H1 (cell line): ENCODE results near the gene PRR22. TPM values are rescaled to one million over a fixed set of nuclear protein-coding genes. Genes with fewer than 3 reads are reported as not detected.

ENCODE experiments used
- ASH2L ChIP-seq: fragments of 200-600, 300-600 bp; sonication (generic); IDR thresholded peaks from one replicate; pipeline ENCODE4 v1.7.1; 2017; ENCODE audit warnings: low read length
- ATF2 ChIP-seq: IDR thresholded peaks from 2 replicates; pipeline ENCODE4 v1.6.1; 2012; ENCODE audit warnings: low read length, inconsistent platforms
- CHD7 ChIP-seq: fragments of 300-600 bp; sonication (generic); IDR thresholded peaks from 2 replicates; pipeline ENCODE4 v1.7.1; 2012; ENCODE audit warnings: low read length, moderate library complexity, mild to moderate bottlenecking, inconsistent platforms; ENCODE audit not compliant: insufficient replicate concordance
- CTCF ChIP-seq, 3 experiments: IDR thresholded peaks; 1 replicate in 2 of 3; 2 replicates in 1 of 3; pipeline versions ENCODE4 v1.5.1 to v1.6.1; 2011; ENCODE audit warnings: low read length in 3 of 3, mild to moderate bottlenecking in 3 of 3, inconsistent platforms in 2 of 3, low read depth in 1 of 3, moderate library complexity in 1 of 3; ENCODE audit not compliant: insufficient read depth in 1 of 3; ENCODE audit errors: control extremely low read depth in 1 of 3
- HDAC2 ChIP-seq, 2 experiments: fragments of 300-600 bp in 1 of 2; sonication (generic) in 1 of 2; IDR thresholded peaks; 2 replicates each; pipeline ENCODE4 v1.6.1; 2011 to 2012; ENCODE audit warnings: low read depth in 2 of 2, low read length in 2 of 2, mild to moderate bottlenecking in 2 of 2, moderate library complexity in 2 of 2, borderline replicate concordance in 1 of 2, inconsistent platforms in 1 of 2
- polyA plus RNA-seq, 7 experiments: library from polyadenylated mRNA; depleted of rRNA in 3 of 7; stranded (reverse) in 5 of 7; unstranded in 2 of 7; fragments of >200 nt in 5 of 7; fragments of 200-250 nt in 2 of 7; gene quantifications; 1 replicate in 5 of 7; 2 replicates in 1 of 7; 4 replicates in 1 of 7; pipeline versions ENCODE4 v1.2.1 to v1.2.3, GENCODE V29; 2011 to 2013; ENCODE audit warnings: missing spikeins in 2 of 7, mixed read lengths in 2 of 7
- total RNA-seq: library from RNA; stranded (reverse); fragmentation: NEBNext Ultra II Directional; extraction: Animal tissue kit (Norgen Biotek cat#: 25700); gene quantifications from 2 replicates; pipeline ENCODE4 v1.2.1, GENCODE V29; 2021

The PRR22 gene
- total and polyA plus RNA-seq, 2 of the 8 experiments (the other 6 are each of a cell fraction or from before 2014, with no cell fraction given) = 1.9 to 2.1 TPM

- no peak for TF ChIP-seq CHD7
- no peak; a peak in 2 of 4 replicates for TF ChIP-seq HDAC2 (IDR thresholded peaks at IDR 0.05; ENCODE audit: borderline replicate concordance in 1 of 2, low read depth in 2 of 2, low read length in 2 of 2)
- TF ChIP-seq ASH2L = peak; percentile 85
- peak; percentile 73 for TF ChIP-seq ATF2
- TF ChIP-seq CTCF (IDR thresholded peaks at IDR 0.05; ENCODE audit: control extremely low read depth in 1 of 3, insufficient read depth in 1 of 3, low read depth in 1 of 3, low read length in 3 of 3) = no peak
Measured at GRCh38 chr19:5827891-5828660, 43.5 kb upstream of the PRR22 start (continued).
